Activated naive CD8-positive, alpha-beta T cell treated with anti-CD3 and anti-CD28 coated beads, Interleukin-2, amount 10 ng/mL, durations not matched to agents 7 days and 5 days (primary cell): ENCODE measurements around the gene ZNF101. TPM values are rescaled to one million over a fixed set of nuclear protein-coding genes. Genes with fewer than 3 reads are reported as not detected.

Source experiments
- ATAC-seq: fragments of 150-1000 bp; cut with Tn5 transposase; one replicate; pipeline ENCODE4 v1.10.0; 2021; ENCODE audit warnings: low read depth, moderate library complexity
- POLR2A ChIA-PET: fragments of 350-600 bp; sonication (Branson Sonifier 250); formaldehyde crosslinking; loops from one replicate; lab custom pipeline; 2021; ENCODE audit warnings: antibody characterized with exemption; lab: Charles Lee
- DNase-seq: peaks from one replicate; pipeline ENCODE4 v3.0.0; 2021
- H3K27ac Mint-ChIP-seq: one replicate; pipeline ENCODE4 v1.8.0; 2022; ENCODE audit warnings: mild to moderate bottlenecking, mixed read lengths
- H3K27me3 Mint-ChIP-seq: one replicate; pipeline ENCODE4 v1.8.0; 2022; ENCODE audit warnings: mild to moderate bottlenecking, moderate library complexity, mixed read lengths
- H3K36me3 Mint-ChIP-seq: one replicate; pipeline ENCODE4 v1.8.0; 2021; ENCODE audit warnings: mild to moderate bottlenecking, mixed read lengths
- H3K4me1 Mint-ChIP-seq: one replicate; pipeline ENCODE4 v1.8.0; 2021; ENCODE audit warnings: mixed read lengths
- H3K4me3 Mint-ChIP-seq: one replicate; pipeline ENCODE4 v1.8.0; 2022; ENCODE audit warnings: mild to moderate bottlenecking, moderate library complexity, mixed read lengths
- H3K9me3 Mint-ChIP-seq: one replicate; pipeline ENCODE4 v1.8.0; 2021; ENCODE audit warnings: mixed read lengths
- total RNA-seq, 2 experiments: library from RNA; stranded (reverse); gene quantifications; one replicate each; pipeline ENCODE4 v1.2.3, GENCODE V29; 2021

ZNF101 gene
- total RNA-seq, 2 experiments from 2014 or later = 123 to 126 TPM

GRCh38 chr19:19647037-19647835, 21.4 kb upstream of the ZNF101 start:
- H3K9me3 Mint-ChIP-seq = no peaks in the 10 kb centered on the region

GRCh38 chr19:19649155-19649554, 19.5 kb upstream of the ZNF101 start:
- no peak for DNase-seq
- H3K36me3 Mint-ChIP-seq = peaks cover 16% of the 10 kb centered on the region
- ATAC-seq = no peak
- H3K4me1 Mint-ChIP-seq = no peaks in the 10 kb centered on the region
- H3K9me3 Mint-ChIP-seq = no peaks in the 10 kb centered on the region
- no peak overlapping the region for H3K4me3 Mint-ChIP-seq
- H3K27ac Mint-ChIP-seq = peak overlapping the region; percentile 1
- H3K27me3 Mint-ChIP-seq = no peaks in the 10 kb centered on the region
- POLR2A ChIA-PET = interaction anchor here (3.3 kb wide), 1 partner anchor 13 kb away, joined by 10 read pairs; no protein-coding TSS in a partner anchor

More at GRCh38 chr19:19647037-19647835, 21.4 kb upstream of the ZNF101 start:
- Mint-ChIP-seq H3K27ac (no peak overlapping the region), H3K27me3 (no peaks in the 10 kb centered on the region), H3K4me1 (peaks cover 6% of the 10 kb centered on the region), H3K4me3 (no peak overlapping the region), H3K36me3 (peaks cover 7% of the 10 kb centered on the region)
- POLR2A ChIA-PET = no interaction called here
- ATAC-seq (no peak), DNase-seq (no peak)

GRCh38 chr19:19649580-19649995, 19.1 kb upstream of the ZNF101 start:
- no peak overlapping the region for H3K4me3 Mint-ChIP-seq
- no peaks in the 10 kb centered on the region for H3K27me3 Mint-ChIP-seq
- POLR2A ChIA-PET = interaction anchor here (1.3 to 3.3 kb wide), 2 partner anchors 12 to 118 kb away, joined by 3 to 10 read pairs; no protein-coding TSS in a partner anchor
- H3K27ac Mint-ChIP-seq = no peak overlapping the region
- H3K36me3 Mint-ChIP-seq = peaks cover 16% of the 10 kb centered on the region
- DNase-seq (no peak), ATAC-seq (no peak)
- H3K4me1 Mint-ChIP-seq = no peaks in the 10 kb centered on the region
- no peaks in the 10 kb centered on the region for H3K9me3 Mint-ChIP-seq

GRCh38 chr19:19650331-19650730, 18.3 kb upstream of the ZNF101 start:
- DNase-seq = no peak
- POLR2A ChIA-PET = interaction anchor here (0.5 to 3.3 kb wide), 3 partner anchors 11 to 148 kb away, joined by 3 to 10 read pairs (median 4); no protein-coding TSS in a partner anchor
- no peaks in the 10 kb centered on the region for H3K4me1 Mint-ChIP-seq
- H3K9me3 Mint-ChIP-seq = no peaks in the 10 kb centered on the region
- H3K27ac Mint-ChIP-seq = no peak overlapping the region
- ATAC-seq = no peak
- H3K27me3 Mint-ChIP-seq = no peaks in the 10 kb centered on the region
- no peak overlapping the region for H3K4me3 Mint-ChIP-seq
- H3K36me3 Mint-ChIP-seq = peaks cover 17% of the 10 kb centered on the region

GRCh38 chr19:19651076-19651475, 17.6 kb upstream of the ZNF101 start:
- H3K4me3 Mint-ChIP-seq = no peak overlapping the region
- H3K36me3 Mint-ChIP-seq = peaks cover 17% of the 10 kb centered on the region
- H3K27me3 Mint-ChIP-seq = no peaks in the 10 kb centered on the region
- no peak for ATAC-seq
- H3K27ac Mint-ChIP-seq = no peak overlapping the region
- POLR2A ChIA-PET = interaction anchor here (0.6 to 3.3 kb wide), 2 partner anchors 11 to 249 kb away, joined by 3 to 10 read pairs; no protein-coding TSS in a partner anchor
- no peaks in the 10 kb centered on the region for H3K4me1 Mint-ChIP-seq
- no peak for DNase-seq
- no peaks in the 10 kb centered on the region for H3K9me3 Mint-ChIP-seq

- no peaks in the 10 kb centered on the region for H3K9me3 Mint-ChIP-seq
- DNase-seq = no peak
- H3K27ac Mint-ChIP-seq = no peak overlapping the region
- peaks cover 16% of the 10 kb centered on the region for H3K36me3 Mint-ChIP-seq
- H3K4me3 Mint-ChIP-seq = no peak overlapping the region
- no peaks in the 10 kb centered on the region for H3K4me1 Mint-ChIP-seq
- no peak for ATAC-seq
- POLR2A ChIA-PET = interaction anchor here (0.8 to 3.3 kb wide), 4 partner anchors 9 to 16 kb away, joined by 3 to 11 read pairs (median 6); partner anchors contain the start of gene ZNF101
- no peaks in the 10 kb centered on the region for H3K27me3 Mint-ChIP-seq
Measured at GRCh38 chr19:19652482-19653295, 15.9 kb upstream of the ZNF101 start.

GRCh38 chr19:19653597-19654147, 15.0 kb upstream of the ZNF101 start:
- H3K9me3 Mint-ChIP-seq = no peaks in the 10 kb centered on the region
- no peak for ATAC-seq
- no peak for DNase-seq
- no peaks in the 10 kb centered on the region for H3K27me3 Mint-ChIP-seq
- peaks cover 22% of the 10 kb centered on the region for H3K36me3 Mint-ChIP-seq
- POLR2A ChIA-PET = interaction anchor here (1.2 to 1.4 kb wide), 2 partner anchors 8 to 10 kb away, joined by 3 to 11 read pairs; no protein-coding TSS in a partner anchor
- no peak overlapping the region for H3K4me3 Mint-ChIP-seq
- no peaks in the 10 kb centered on the region for H3K4me1 Mint-ChIP-seq
- no peak overlapping the region for H3K27ac Mint-ChIP-seq

GRCh38 chr19:19654441-19654840, 14.2 kb upstream of the ZNF101 start:
- ATAC-seq = no peak
- Mint-ChIP-seq H3K4me3 (no peak overlapping the region), H3K27ac (no peak overlapping the region), H3K4me1 (no peaks in the 10 kb centered on the region), H3K9me3 (no peaks in the 10 kb centered on the region), H3K27me3 (no peaks in the 10 kb centered on the region), H3K36me3 (peaks cover 20% of the 10 kb centered on the region)
- POLR2A ChIA-PET = no interaction called here
- DNase-seq = no peak

GRCh38 chr19:19655051-19655594, 13.5 kb upstream of the ZNF101 start:
- no peak for ATAC-seq
- Mint-ChIP-seq H3K4me1 (no peaks in the 10 kb centered on the region), H3K9me3 (no peaks in the 10 kb centered on the region), H3K36me3 (peaks cover 23% of the 10 kb centered on the region), H3K4me3 (no peak overlapping the region), H3K27me3 (no peaks in the 10 kb centered on the region), H3K27ac (no peak overlapping the region)
- POLR2A ChIA-PET = interaction anchor here (0.6 to 0.9 kb wide), 2 partner anchors 9 to 221 kb away, joined by 3 read pairs; no protein-coding TSS in a partner anchor
- DNase-seq = no peak

GRCh38 chr19:19655641-19656343, 12.8 kb upstream of the ZNF101 start:
- no peak for DNase-seq
- POLR2A ChIA-PET = interaction anchor here (0.6 to 0.9 kb wide), 2 partner anchors 10 to 222 kb away, joined by 3 read pairs; no protein-coding TSS in a partner anchor
- no peaks in the 10 kb centered on the region for H3K4me1 Mint-ChIP-seq
- no peak overlapping the region for H3K27ac Mint-ChIP-seq
- H3K9me3 Mint-ChIP-seq = no peaks in the 10 kb centered on the region
- peaks cover 25% of the 10 kb centered on the region for H3K36me3 Mint-ChIP-seq
- no peak for ATAC-seq
- H3K27me3 Mint-ChIP-seq = no peaks in the 10 kb centered on the region
- H3K4me3 Mint-ChIP-seq = no peak overlapping the region

- Mint-ChIP-seq H3K36me3 (peaks cover 34% of the 10 kb centered on the region), H3K4me3 (no peak overlapping the region), H3K4me1 (peaks cover 6% of the 10 kb centered on the region), H3K9me3 (no peaks in the 10 kb centered on the region), H3K27ac (no peak overlapping the region), H3K27me3 (no peaks in the 10 kb centered on the region)
- DNase-seq = no peak
- ATAC-seq = no peak
- POLR2A ChIA-PET = interaction anchor here (0.7 kb wide), 1 partner anchor 12 kb away, joined by 3 read pairs; no protein-coding TSS in a partner anchor
Measured at GRCh38 chr19:19656451-19657396, 11.9 kb upstream of the ZNF101 start.
